Epithelial cell of umbilical artery (primary cell): ENCODE measurements around the gene OLFML3. TPM values are rescaled to one million over a fixed set of nuclear protein-coding genes. Genes with fewer than 3 reads are reported as not detected.

Experiments used
- total RNA-seq: library from RNA; depleted of rRNA; stranded (reverse); fragments of >200 nt; gene quantifications from 2 replicates; pipeline ENCODE4 v1.2.3, GENCODE V29; 2014

The OLFML3 gene, protein sequence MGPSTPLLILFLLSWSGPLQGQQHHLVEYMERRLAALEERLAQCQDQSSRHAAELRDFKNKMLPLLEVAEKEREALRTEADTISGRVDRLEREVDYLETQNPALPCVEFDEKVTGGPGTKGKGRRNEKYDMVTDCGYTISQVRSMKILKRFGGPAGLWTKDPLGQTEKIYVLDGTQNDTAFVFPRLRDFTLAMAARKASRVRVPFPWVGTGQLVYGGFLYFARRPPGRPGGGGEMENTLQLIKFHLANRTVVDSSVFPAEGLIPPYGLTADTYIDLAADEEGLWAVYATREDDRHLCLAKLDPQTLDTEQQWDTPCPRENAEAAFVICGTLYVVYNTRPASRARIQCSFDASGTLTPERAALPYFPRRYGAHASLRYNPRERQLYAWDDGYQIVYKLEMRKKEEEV
- total RNA-seq = 1.3 and 3.3 TPM in 2 replicates

DNA sequence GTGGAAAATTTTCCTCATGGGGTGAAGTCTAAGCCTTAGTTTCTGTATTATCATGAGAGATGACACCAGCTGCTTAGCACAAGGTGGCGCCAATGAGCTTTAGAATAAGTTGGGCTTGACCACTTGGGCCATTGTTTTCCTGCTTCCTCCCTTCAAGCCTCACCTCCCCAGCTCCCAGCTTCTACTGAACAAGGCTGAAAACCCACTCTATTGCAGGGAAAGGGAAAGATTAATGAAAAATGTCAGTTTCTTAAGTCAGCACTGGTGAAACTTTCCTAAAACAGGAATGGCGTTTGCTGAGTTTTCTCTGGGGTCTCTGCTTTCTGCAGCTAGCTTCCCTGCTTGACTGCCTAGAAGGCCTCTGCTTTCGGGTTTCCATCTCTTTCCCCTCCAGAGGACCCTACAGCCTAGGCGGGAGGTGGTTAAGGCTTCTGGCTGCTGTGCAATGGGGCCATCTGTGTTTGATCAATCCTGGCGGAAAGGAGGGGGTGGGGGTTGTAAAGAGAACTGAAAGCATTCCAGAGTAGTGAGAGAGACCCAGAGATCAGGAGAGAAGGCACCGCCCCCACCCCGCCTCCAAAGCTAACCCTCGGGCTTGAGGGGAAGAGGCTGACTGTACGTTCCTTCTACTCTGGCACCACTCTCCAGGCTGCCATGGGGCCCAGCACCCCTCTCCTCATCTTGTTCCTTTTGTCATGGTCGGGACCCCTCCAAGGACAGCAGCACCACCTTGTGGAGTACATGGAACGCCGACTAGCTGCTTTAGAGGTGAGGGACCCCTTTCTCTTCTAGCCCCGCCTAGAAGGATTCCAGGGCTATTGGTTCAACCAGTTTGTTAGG is at the start of gene OLFML3:
Gene OLFML3, plus strand, starts transcription at position 612 of the 840 bp plus-strand sequence. Its CDS starts 43 bp downstream, at position 655.

Other genes starting within 250 kb of the OLFML3 start
- 41.9 and 52.1 TPM in 2 replicates for gene PHTF1, start 220.0 kb upstream of the OLFML3 start, total RNA-seq
- 8.1 and 10.0 TPM in 2 replicates for gene RSBN1, start 167.0 kb upstream of the OLFML3 start, total RNA-seq
- 2.7 and 5.2 TPM in 2 replicates for gene PTPN22, start 107.8 kb upstream of the OLFML3 start, total RNA-seq
- under 0.01 and 1.6 TPM in 2 replicates for gene BCL2L15, start 91.9 kb upstream of the OLFML3 start, total RNA-seq
- 38.0 and 40.9 TPM in 2 replicates for gene AP4B1, start 74.7 kb upstream of the OLFML3 start, total RNA-seq
- 1.9 and 2.3 TPM in 2 replicates for gene DCLRE1B, start 74.1 kb upstream of the OLFML3 start, total RNA-seq
- 21.1 and 26.1 TPM in 2 replicates for gene HIPK1, start 50.1 kb upstream of the OLFML3 start, total RNA-seq
- gene SYT6, start 174.4 kb downstream of the OLFML3 start, total RNA-seq = not detected in 2 replicates